ENCODE measurements around the gene MOCS3. TPM values are rescaled to one million over a fixed set of nuclear protein-coding genes. Genes with fewer than 3 reads are reported as not detected.
A peak's percentile ranks its signal among the peaks of the same experiment; 100 is the strongest.

MOCS3 gene
- total RNA-seq, 1 experiment from 2014 or later, result 6.4 TPM

DNA sequence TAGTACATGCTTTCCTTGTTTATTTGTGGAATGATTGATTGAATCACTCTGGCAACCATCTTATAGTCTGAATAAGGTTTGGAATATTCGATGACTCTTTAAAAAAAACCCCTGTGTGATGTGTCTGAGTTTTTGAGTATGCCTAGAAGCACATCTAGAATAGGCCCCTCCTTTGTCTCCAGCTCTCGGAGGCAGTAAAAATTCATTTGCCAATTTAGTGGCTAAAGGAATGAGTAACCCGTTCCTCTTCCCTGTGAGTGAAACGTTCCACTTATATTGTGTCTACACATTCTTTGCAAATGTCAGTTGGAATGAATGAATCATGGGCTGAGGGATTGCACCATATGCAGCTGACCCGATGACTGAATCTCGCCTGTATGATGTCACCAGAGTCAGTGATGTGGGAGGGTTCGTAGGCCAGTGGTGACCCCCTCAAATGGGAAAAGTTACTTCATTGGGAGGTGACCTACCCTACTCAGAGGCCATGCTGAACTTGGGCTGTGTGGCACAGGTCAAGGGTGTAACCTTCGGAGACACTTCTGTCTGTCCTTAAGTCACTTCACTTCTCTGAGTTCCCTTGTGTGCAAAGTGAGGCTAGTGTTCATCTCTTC lies 21.6 kb downstream of the MOCS3 start:
- DNase-seq (ENCODE audit: extremely low read depth, low read depth), result peak; percentile 83

DNA sequence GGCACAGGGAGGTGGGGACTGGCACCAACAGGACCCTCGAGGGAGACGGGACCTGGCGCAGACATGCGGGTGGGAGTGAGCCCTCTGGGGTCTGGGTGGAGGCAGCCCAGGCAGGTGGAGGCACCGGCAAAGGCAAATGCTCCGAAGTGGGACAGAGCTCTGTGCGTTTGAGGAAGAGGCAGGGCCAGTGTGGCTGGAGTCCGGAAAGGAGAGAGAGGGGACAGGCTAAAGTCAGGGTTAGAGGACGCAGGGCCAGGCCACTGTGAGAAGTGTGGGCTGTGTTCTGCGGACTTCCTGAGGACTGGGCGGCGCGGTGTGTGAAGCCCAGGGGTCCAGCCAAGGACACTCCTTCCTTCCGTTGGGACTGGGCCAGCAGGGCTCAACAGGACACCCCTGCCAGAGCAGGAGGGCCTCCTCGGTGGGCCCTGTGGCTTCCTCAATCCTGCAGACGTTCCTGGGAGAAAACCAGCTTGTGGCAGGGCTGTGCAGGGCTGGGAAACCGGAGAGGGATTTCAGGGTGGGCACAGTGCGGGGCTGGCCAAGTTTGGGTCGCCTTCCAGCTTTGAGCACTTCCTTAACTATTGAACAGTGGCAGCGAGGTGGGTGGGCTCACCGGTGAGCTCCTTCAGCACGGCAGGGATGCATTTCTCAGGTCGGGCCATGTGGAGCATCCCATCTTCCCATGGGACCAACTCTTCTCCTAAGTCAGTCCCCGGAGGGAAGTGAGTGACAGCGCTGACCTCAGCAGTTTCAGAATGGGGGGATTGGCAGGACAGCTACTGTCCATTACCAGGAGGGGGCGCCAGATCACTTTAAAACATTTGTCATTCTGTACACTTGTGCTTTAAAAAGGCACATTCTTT lies 22.5 kb downstream of the MOCS3 start:
- DNase-seq (ENCODE audit: extremely low read depth, low read depth), result peak; percentile 74

DNA sequence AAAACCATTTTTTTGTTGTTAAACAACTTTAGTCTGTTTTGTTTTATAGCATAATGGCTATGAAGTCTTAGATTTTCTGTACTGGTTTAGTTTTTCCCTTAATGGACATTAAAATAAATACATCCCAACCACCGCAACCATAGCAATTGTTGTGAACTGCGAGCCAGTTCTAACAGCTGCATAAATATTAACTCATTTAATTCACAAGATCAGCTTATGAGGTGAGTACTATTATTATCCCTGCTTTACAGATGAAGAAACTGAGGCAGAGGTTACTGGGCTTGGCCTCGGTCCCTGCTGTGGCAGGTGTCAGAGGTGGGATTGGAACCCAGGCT lies 23.1 kb downstream of the MOCS3 start:
- no peak for DNase-seq (ENCODE audit: extremely low read depth, low read depth)

- DNase-seq (ENCODE audit: extremely low read depth, low read depth), result peak; percentile 83
Measured at GRCh38 chr20:50982363-50982762, 23.7 kb downstream of the MOCS3 start.

GRCh38 chr20:50983321-50983720 lies 24.7 kb downstream of the MOCS3 start:
- DNase-seq (ENCODE audit: extremely low read depth, low read depth), result no peak

DNA sequence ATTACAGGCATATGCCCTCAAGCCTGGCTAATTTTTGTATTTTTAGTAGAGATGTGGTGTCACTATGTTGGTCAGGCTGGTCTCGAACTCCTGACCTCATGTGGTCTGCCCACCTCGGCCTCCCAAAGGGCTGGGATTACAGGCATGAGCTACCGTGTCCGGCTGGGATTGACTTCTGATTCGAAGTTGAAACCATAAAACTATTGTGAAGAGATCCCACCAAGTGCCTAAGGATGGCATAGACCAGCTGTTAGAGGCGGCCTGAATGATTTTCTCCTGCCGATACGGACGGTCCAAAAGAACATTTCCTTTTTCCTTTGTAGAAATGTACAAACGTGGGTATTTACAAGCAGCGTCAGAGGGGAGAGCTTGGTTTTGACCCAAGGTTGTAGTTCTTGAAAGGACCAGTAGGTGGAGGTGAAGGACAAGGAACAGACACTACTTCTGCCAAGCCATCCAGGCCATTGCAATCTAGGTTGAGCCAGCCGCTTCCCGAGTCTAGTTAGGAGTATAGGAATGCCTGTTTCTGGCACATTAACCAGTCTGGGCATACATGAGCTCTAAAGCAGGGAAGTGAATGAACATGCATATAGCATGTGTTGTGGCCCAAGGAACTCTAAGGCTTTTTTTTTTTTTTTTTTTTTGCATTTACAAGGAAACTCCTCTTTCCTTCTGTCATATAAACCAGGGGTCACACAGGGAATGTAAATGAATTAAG lies 29.0 kb downstream of the MOCS3 start:
- peak; percentile 86 for DNase-seq (ENCODE audit: extremely low read depth, low read depth)

GRCh38 chr20:50991076-50991475 lies 32.5 kb downstream of the MOCS3 start:
- no peak for DNase-seq (ENCODE audit: extremely low read depth, low read depth)

DNA sequence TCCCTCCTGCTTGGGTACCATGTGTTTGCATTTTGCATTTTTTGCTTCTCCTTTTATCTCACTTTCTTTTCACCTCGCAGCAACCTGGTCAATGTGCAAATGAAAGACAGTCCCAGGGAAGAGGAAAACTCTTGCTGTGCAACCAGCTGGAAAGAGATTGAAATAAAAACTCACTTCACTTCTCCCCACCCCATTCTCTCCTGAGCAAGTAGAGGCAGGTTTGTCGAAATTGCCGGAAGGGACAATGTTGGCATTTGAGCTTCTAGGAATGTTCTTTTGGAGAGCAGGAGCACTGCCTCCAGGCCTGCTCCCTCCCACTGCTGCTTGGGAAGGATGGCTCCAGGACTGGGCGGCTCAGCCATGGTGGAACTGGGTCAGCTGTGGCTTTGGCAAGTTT lies 33.7 kb downstream of the MOCS3 start:
- DNase-seq (ENCODE audit: extremely low read depth, low read depth), result no peak

DNA sequence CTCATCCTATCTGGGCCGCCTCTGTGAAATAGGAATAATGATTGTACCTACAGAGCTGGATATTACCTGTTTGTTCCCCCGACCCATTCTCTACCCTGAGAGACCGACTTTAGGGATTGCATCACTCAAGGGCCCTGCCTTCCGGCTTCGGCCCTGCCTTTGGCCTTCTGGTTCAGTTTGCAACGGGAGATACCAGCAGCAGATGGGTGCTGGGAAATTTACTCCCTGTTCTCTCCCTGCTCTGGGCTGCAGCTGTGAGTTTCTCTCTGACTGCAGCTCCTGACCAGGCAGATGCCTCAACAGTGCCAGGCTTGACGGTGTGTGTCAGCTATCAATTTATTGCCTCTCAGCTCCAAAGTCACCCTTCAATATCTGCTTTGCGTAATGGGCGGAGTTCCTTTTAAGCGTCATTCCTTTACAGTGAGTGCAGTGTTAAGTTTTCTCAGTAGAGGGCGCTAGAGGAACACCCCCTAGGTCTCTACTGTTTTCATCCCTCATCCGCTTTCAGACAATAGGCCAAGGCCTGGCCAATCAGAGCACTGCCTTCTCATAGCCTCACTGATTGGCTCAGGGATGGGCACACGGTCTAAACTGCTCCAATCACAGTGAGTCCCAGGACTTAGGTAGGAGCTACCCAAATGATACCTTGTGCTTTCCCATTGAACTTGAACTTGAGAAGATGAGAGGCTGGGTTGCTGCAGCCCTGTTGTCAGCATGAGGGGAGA lies 34.3 kb downstream of the MOCS3 start:
- peak; percentile 88 for DNase-seq (ENCODE audit: extremely low read depth, low read depth)

DNA sequence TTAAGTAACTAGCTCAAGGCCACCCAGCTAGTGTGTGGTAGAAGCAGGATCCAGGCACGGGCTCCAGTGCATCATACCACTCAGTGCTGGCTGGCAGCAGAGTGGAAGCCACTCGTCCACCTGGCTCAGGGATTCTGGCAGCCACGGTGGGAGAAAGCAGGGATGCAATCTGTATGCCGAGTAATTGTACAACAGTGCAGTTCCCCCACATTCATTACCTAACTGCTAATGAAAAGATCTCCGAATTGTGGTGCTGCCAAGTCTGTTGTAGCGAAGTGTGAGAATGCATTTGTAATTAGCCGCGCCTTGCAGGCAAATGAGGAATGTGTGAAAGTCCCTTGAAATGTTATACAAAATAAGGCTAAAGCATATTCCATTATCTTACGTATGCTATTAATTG lies 35.3 kb downstream of the MOCS3 start:
- no peak for DNase-seq (ENCODE audit: extremely low read depth, low read depth)

- DNase-seq (ENCODE audit: extremely low read depth, low read depth), result no peak
Measured at GRCh38 chr20:50995506-50995905, 36.9 kb downstream of the MOCS3 start.

GRCh38 chr20:50996901-50997865 lies 38.6 kb downstream of the MOCS3 start:
- no peak for DNase-seq (ENCODE audit: extremely low read depth, low read depth)

DNA sequence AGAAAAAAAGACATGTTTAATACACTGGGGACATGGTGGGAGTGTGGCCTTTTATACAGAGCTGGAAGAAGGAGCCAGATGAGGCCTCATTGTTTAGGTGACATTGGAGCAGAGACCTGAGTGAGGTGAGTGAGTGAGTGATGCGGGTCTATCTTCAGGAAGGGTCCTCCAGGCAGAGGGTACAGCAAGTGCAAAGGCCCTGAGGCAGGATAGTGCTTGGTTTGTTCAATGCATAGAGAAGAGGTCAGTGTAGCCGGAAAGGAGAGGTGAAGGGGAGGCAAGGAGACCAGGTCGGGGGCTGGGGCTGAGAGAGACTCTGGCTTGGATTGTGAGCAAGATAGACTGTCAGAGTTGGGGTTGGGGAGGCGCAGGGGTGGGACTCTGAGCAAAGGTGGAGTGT lies 40.7 kb downstream of the MOCS3 start:
- DNase-seq (ENCODE audit: extremely low read depth, low read depth), result no peak

- no peak for DNase-seq (ENCODE audit: extremely low read depth, low read depth)
Measured at GRCh38 chr20:51001430-51002265, 43.0 kb downstream of the MOCS3 start.

DNA sequence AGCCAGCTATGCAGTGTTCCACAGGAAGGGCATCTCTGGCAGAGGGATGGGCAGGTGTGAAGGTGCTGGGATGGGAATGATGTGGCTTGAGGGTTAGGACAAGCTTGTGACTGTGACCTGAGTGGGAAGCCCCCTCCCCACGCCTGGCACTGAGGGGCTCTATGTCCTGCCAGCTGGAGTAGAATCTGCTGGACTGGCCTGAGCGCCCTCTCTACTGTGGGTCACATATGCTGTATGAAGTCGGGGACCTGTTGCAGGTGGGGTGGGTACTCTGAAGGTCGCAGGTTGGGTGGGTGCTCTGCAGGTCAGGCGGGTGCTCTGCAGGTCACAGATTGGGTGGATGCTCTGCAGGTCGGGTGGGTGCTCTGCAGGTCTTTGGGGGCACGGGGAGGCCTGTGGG lies 44.0 kb downstream of the MOCS3 start:
- no peak for DNase-seq (ENCODE audit: extremely low read depth, low read depth)

DNA sequence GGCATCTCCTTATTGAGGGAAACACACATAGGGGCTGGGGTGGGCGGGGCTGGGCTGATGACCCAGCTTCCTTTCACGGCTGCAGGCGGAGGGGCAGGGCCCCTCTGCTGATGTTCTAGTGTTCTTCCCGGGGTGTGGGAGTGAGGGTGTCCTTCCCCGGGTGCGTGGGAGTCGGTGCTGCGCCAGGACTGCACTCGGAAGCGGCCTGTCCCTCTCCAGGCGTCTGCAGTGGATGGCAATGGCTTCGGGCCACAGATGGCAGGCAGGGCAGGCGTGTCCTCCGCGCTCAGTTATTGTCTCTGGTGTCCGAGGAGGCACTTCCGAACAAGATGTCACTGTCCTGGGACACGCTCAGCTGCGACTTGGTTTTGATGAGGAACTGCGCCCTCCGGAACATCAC lies 45.1 kb downstream of the MOCS3 start:
- no peak for DNase-seq (ENCODE audit: extremely low read depth, low read depth)

DNA sequence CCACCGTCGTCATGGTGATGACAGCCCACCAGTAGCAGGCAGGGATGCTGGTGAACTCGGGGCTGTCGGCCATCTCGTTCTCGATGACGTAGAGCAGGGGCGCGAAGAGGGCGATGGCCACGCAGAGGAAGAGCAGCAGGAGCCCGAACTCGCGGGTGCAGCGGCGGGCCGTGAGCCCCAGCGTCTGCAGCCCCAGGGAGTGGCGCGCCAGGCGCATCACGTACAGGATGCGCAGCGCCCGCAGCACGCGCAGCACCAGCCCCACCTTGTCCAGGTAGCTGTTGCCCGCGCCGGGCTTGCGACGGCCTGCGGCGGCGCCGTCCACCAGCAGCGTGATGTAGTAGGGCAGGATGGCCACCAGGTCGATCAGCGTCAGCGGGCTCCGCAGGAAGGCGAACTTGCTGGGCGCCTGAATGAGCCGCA lies 45.7 kb downstream of the MOCS3 start:
- no peak for DNase-seq (ENCODE audit: extremely low read depth, low read depth)

DNA sequence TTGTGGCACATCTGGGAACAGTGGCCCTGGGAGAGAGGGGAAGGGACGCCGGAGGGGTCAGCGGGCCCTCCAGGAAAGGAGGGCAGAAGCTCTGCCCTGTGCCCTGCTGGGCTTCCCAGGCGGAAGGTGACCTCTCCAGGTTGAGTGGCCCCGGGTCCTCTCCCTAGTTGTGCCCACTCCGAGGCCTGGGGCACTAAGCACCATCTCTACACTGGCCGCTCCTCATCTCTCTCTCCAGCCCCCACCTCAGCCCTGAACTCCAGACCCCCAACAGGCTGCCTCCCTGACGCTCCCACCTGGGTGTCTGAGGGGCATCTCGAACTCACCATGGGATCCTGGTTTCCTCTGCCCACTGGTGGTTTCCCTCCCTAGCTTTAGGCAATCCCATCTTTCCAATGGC lies 46.2 kb downstream of the MOCS3 start:
- DNase-seq (ENCODE audit: extremely low read depth, low read depth), result no peak

- DNase-seq (ENCODE audit: extremely low read depth, low read depth), result no peak
Measured at GRCh38 chr20:51005214-51005613, 46.6 kb downstream of the MOCS3 start.

Measured in NCI-H460 (cell line).